Neural progenitor cell (in vitro differentiated cells): ENCODE data around the gene TPD52L1. TPM values are rescaled to one million over a fixed set of nuclear protein-coding genes. Genes with fewer than 3 reads are reported as not detected.
"Not testable (repeated sequence)": the region's sequence is repeated elsewhere in the genome, so short reads cannot be mapped to it uniquely, and the experiment has no call there.

Experiments
- DNase-seq: peaks from one replicate; pipeline ENCODE4 v3.0.0-alpha.2; 2016; ENCODE audit warnings: low spot score
- H2AFZ ChIP-seq: fragments of 200-600 bp; sonication (generic); replicated peaks from 2 replicates; pipeline ENCODE4 v1.6.1; 2016; ENCODE audit warnings: antibody characterized with exemption
- H3F3A ChIP-seq: fragments of 200-600 bp; sonication (generic); 2 replicates; pipeline ENCODE4 v1.6.1; 2016; ENCODE audit warnings: antibody characterized with exemption, low read depth
- H3K27ac ChIP-seq: fragments of 200-600 bp; sonication (generic); 2 replicates; pipeline ENCODE4 v1.5.1; 2016; ENCODE audit warnings: mild to moderate bottlenecking
- H3K27me3 ChIP-seq: fragments of 200-600 bp; sonication (generic); 2 replicates; pipeline ENCODE4 v1.6.1; 2016; ENCODE audit warnings: mild to moderate bottlenecking, moderate library complexity
- H3K36me3 ChIP-seq: fragments of 200-600 bp; sonication (generic); 2 replicates; pipeline ENCODE4 v1.5.1; 2016
- H3K4me1 ChIP-seq: fragments of 200-600 bp; sonication (generic); 2 replicates; pipeline ENCODE4 v1.6.1; 2016; ENCODE audit warnings: mixed run types
- H3K4me2 ChIP-seq: fragments of 200-600 bp; sonication (generic); 2 replicates; pipeline ENCODE4 v1.6.1; 2016
- H3K4me3 ChIP-seq: fragments of 200-600 bp; sonication (generic); 2 replicates; pipeline ENCODE4 v1.5.1; 2016
- H3K79me2 ChIP-seq: fragments of 200-600 bp; sonication (generic); 2 replicates; pipeline ENCODE4 v1.6.1; 2016; ENCODE audit warnings: low read depth
- H3K9ac ChIP-seq: fragments of 200-600 bp; sonication (generic); 2 replicates; pipeline ENCODE4 v1.6.1; 2016
- H3K9me3 ChIP-seq: fragments of 200-600 bp; sonication (generic); 2 replicates; pipeline ENCODE4 v1.5.1; 2016; ENCODE audit warnings: low read depth
- H4K20me1 ChIP-seq: fragments of 200-600 bp; sonication (generic); 2 replicates; pipeline ENCODE4 v1.6.1; 2016; ENCODE audit warnings: low read depth
- H3K27ac Mint-ChIP-seq: 3 replicates; pipeline ENCODE4 v1.8.0; 2021; ENCODE audit warnings: mixed read lengths
- H3K27me3 Mint-ChIP-seq: 2 replicates; pipeline ENCODE4 v1.8.0; 2022; ENCODE audit warnings: low read depth, mild to moderate bottlenecking, inconsistent platforms, moderate library complexity, mixed read lengths; ENCODE audit not compliant: insufficient read depth
- H3K36me3 Mint-ChIP-seq: 3 replicates; pipeline ENCODE4 v1.8.0; 2021; ENCODE audit warnings: mixed read lengths
- H3K4me1 Mint-ChIP-seq: 3 replicates; pipeline ENCODE4 v1.8.0; 2021; ENCODE audit warnings: mixed read lengths
- H3K4me3 Mint-ChIP-seq: 3 replicates; pipeline ENCODE4 v1.8.0; 2021; ENCODE audit warnings: mild to moderate bottlenecking, moderate library complexity, mixed read lengths
- H3K9me3 Mint-ChIP-seq: 3 replicates; pipeline ENCODE4 v1.8.0; 2020; ENCODE audit warnings: mixed read lengths
- EZH2 ChIP-seq: fragments of 200-600 bp; sonication (generic); IDR thresholded peaks from 2 replicates; pipeline ENCODE4 v1.6.1; 2017; ENCODE audit warnings: antibody characterized with exemption, mild to moderate bottlenecking, moderate library complexity
- EZH2phosphoT487 ChIP-seq: fragments of 200-600 bp; sonication (generic); IDR thresholded peaks from 2 replicates; pipeline ENCODE4 v1.6.1; 2017; ENCODE audit warnings: antibody characterized with exemption
- total RNA-seq: library from RNA; depleted of rRNA; stranded (reverse); fragments of >200 nt; gene quantifications from 2 replicates; pipeline ENCODE4 v1.2.3, GENCODE V29; 2015; ENCODE audit warnings: low replicate concordance
- TF ChIP-seq, protein P1 (sequence below): fragments of 200-600 bp; sonication (generic); IDR thresholded peaks from 2 replicates; pipeline ENCODE4 v1.5.1; 2017; ENCODE audit warnings: antibody characterized with exemption, mild to moderate bottlenecking

TPD52L1 gene
- total RNA-seq, 1 donor from 2014 or later, result 9.5 TPM

DNA sequence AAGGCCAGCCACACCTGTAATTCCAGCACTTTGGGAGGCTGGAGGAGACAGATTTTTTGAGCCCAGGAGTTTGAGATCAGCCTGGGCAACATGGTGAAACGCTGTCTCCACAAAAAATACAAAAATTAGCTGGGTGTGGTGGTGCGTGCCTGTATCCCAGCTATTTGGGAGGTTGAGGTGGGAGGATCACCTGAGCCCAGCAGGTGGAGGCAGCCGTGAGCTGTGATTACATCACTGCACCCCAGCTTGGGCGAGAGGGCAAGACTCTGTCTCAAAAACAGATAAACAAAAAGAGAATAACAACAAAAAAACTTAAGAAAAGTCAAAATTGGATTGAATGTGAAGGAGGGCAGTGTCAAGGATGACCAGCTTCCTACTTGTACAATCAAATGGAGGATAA is 2.9 kb downstream of the TPD52L1 start:
- H2AFZ ChIP-seq, result no peak overlapping the region
- H3F3A ChIP-seq, result no peaks in the 10 kb centered on the region
- H3K4me3 ChIP-seq, result no peak overlapping the region
- no peak overlapping the region for H3K27ac Mint-ChIP-seq
- H3K4me1 ChIP-seq, result no peaks in the 10 kb centered on the region
- DNase-seq, result no peak
- H3K27me3 ChIP-seq, result peaks cover 55% of the 10 kb centered on the region
- H3K79me2 ChIP-seq, result no peaks in the 10 kb centered on the region
- H3K4me3 Mint-ChIP-seq, result no peak overlapping the region
- H3K36me3 Mint-ChIP-seq, result no peaks in the 10 kb centered on the region
- H3K27ac ChIP-seq, result no peak overlapping the region
- no peaks in the 10 kb centered on the region for H3K36me3 ChIP-seq
- no peak for TF ChIP-seq EZH2phosphoT487
- TF ChIP-seq, protein P1, sequence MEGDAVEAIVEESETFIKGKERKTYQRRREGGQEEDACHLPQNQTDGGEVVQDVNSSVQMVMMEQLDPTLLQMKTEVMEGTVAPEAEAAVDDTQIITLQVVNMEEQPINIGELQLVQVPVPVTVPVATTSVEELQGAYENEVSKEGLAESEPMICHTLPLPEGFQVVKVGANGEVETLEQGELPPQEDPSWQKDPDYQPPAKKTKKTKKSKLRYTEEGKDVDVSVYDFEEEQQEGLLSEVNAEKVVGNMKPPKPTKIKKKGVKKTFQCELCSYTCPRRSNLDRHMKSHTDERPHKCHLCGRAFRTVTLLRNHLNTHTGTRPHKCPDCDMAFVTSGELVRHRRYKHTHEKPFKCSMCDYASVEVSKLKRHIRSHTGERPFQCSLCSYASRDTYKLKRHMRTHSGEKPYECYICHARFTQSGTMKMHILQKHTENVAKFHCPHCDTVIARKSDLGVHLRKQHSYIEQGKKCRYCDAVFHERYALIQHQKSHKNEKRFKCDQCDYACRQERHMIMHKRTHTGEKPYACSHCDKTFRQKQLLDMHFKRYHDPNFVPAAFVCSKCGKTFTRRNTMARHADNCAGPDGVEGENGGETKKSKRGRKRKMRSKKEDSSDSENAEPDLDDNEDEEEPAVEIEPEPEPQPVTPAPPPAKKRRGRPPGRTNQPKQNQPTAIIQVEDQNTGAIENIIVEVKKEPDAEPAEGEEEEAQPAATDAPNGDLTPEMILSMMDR, result no peak
- TF ChIP-seq EZH2, result no peak
- no peak overlapping the region for H3K4me2 ChIP-seq
- no peaks in the 10 kb centered on the region for H4K20me1 ChIP-seq
- H3K9me3 ChIP-seq, result no peaks in the 10 kb centered on the region
- H3K4me1 Mint-ChIP-seq, result peaks cover 2% of the 10 kb centered on the region
- H3K27me3 Mint-ChIP-seq, result peaks cover 5% of the 10 kb centered on the region
- H3K9ac ChIP-seq, result no peak overlapping the region
- peaks cover 9% of the 10 kb centered on the region for H3K9me3 Mint-ChIP-seq

- Histone ChIP-seq H3K9ac (no peak overlapping the region), H3K4me2 (no peak overlapping the region), H3K27ac (no peak overlapping the region), H3K4me1 (no peaks in the 10 kb centered on the region), H3F3A (no peaks in the 10 kb centered on the region), H3K9me3 (no peaks in the 10 kb centered on the region), H4K20me1 (no peaks in the 10 kb centered on the region), H3K27me3 (peaks cover 47% of the 10 kb centered on the region), H2AFZ (no peak overlapping the region), H3K4me3 (no peak overlapping the region), H3K36me3 (no peaks in the 10 kb centered on the region), H3K79me2 (no peaks in the 10 kb centered on the region)
- H3K9me3 Mint-ChIP-seq, result peaks cover 9% of the 10 kb centered on the region
- TF ChIP-seq EZH2 (no peak), EZH2phosphoT487 (no peak)
- TF ChIP-seq, protein P1, result no peak
- peaks cover 3% of the 10 kb centered on the region for H3K27me3 Mint-ChIP-seq
- peaks cover 2% of the 10 kb centered on the region for H3K4me1 Mint-ChIP-seq
- no peak overlapping the region for H3K27ac Mint-ChIP-seq
- H3K4me3 Mint-ChIP-seq, result no peak overlapping the region
- H3K36me3 Mint-ChIP-seq, result no peaks in the 10 kb centered on the region
- no peak for DNase-seq
Measured at GRCh38 chr6:125157280-125157679, 3.7 kb downstream of the TPD52L1 start.

GRCh38 chr6:125157725-125158124 is 4.2 kb downstream of the TPD52L1 start:
- DNase-seq, result no peak
- no peaks in the 10 kb centered on the region for H3K79me2 ChIP-seq
- H3F3A ChIP-seq, result no peaks in the 10 kb centered on the region
- Mint-ChIP-seq H3K36me3 (no peaks in the 10 kb centered on the region), H3K27me3 (peaks cover 3% of the 10 kb centered on the region), H3K4me3 (no peak overlapping the region), H3K4me1 (peaks cover 2% of the 10 kb centered on the region), H3K27ac (no peak overlapping the region), H3K9me3 (peaks cover 9% of the 10 kb centered on the region)
- H3K4me2 ChIP-seq, result no peak overlapping the region
- no peak for TF ChIP-seq EZH2
- TF ChIP-seq EZH2phosphoT487, result no peak
- H2AFZ ChIP-seq, result no peak overlapping the region
- no peaks in the 10 kb centered on the region for H4K20me1 ChIP-seq
- H3K4me3 ChIP-seq, result no peak overlapping the region
- no peaks in the 10 kb centered on the region for H3K9me3 ChIP-seq
- H3K36me3 ChIP-seq, result no peaks in the 10 kb centered on the region
- H3K27me3 ChIP-seq, result peaks cover 43% of the 10 kb centered on the region
- no peak overlapping the region for H3K9ac ChIP-seq
- no peak overlapping the region for H3K27ac ChIP-seq
- no peaks in the 10 kb centered on the region for H3K4me1 ChIP-seq

GRCh38 chr6:125163339-125163738 is 9.8 kb downstream of the TPD52L1 start:
- not testable (repeated sequence) for H2AFZ ChIP-seq, H3K4me1 Mint-ChIP-seq, H3K4me3 ChIP-seq, H3K9me3 Mint-ChIP-seq, H3K27me3 Mint-ChIP-seq, H3K9me3 ChIP-seq, H3K9ac ChIP-seq, H3K79me2 ChIP-seq, H3K4me2 ChIP-seq, H3K27ac ChIP-seq, H3K4me3 Mint-ChIP-seq, H3F3A ChIP-seq, H3K27me3 ChIP-seq, H3K36me3 ChIP-seq, H3K36me3 Mint-ChIP-seq, H3K27ac Mint-ChIP-seq, H4K20me1 ChIP-seq, DNase-seq, H3K4me1 ChIP-seq
